ENCODE measurements around the gene ADGRG3.

ADGRG3 gene

DNA sequence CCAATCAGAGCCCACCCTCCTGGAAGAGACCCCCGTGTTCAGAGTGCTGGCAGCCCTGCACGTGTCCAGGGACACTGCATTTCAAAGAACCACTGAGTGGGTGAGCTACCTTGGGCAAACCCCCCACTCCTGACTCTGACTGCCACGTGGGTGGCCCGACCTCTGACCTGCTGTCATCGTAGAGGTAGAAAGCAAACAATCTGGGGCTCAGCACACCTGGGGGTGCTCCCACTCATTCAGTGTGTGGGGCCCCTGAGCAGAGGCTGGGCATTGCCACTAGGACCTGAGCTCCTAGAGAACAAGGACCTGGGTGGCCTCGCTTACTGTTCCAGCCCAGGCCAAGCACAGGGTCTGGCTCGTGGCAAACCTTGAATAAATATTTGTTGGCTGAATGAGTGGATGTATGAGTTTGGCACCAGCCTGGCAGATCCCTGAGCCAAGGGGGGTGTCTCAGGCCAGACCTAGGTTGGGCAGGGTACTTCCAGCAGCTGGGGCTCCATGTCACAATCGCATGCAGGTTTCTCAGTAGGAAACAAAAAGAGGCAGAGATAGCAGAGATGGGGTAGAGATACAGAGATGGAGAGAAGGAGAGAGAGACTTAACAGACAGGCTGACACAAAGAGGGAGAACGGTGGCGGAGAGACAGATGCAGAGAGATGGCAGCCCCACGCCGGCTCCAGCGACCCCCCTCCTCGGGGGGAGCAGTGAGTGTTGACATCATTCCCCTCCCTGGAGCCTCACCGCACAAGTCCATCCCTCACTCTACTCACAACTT lies 21.1 kb downstream of the ADGRG3 start:
- no peak overlapping the region for H3K4me3 ChIP-seq (ENCODE audit: low read depth, low read length)
- TF ChIP-seq, protein P1, sequence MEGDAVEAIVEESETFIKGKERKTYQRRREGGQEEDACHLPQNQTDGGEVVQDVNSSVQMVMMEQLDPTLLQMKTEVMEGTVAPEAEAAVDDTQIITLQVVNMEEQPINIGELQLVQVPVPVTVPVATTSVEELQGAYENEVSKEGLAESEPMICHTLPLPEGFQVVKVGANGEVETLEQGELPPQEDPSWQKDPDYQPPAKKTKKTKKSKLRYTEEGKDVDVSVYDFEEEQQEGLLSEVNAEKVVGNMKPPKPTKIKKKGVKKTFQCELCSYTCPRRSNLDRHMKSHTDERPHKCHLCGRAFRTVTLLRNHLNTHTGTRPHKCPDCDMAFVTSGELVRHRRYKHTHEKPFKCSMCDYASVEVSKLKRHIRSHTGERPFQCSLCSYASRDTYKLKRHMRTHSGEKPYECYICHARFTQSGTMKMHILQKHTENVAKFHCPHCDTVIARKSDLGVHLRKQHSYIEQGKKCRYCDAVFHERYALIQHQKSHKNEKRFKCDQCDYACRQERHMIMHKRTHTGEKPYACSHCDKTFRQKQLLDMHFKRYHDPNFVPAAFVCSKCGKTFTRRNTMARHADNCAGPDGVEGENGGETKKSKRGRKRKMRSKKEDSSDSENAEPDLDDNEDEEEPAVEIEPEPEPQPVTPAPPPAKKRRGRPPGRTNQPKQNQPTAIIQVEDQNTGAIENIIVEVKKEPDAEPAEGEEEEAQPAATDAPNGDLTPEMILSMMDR (IDR thresholded peaks at IDR 0.05; ENCODE audit: borderline replicate concordance, insufficient read depth, low read depth, low read length), result no peak

DNA sequence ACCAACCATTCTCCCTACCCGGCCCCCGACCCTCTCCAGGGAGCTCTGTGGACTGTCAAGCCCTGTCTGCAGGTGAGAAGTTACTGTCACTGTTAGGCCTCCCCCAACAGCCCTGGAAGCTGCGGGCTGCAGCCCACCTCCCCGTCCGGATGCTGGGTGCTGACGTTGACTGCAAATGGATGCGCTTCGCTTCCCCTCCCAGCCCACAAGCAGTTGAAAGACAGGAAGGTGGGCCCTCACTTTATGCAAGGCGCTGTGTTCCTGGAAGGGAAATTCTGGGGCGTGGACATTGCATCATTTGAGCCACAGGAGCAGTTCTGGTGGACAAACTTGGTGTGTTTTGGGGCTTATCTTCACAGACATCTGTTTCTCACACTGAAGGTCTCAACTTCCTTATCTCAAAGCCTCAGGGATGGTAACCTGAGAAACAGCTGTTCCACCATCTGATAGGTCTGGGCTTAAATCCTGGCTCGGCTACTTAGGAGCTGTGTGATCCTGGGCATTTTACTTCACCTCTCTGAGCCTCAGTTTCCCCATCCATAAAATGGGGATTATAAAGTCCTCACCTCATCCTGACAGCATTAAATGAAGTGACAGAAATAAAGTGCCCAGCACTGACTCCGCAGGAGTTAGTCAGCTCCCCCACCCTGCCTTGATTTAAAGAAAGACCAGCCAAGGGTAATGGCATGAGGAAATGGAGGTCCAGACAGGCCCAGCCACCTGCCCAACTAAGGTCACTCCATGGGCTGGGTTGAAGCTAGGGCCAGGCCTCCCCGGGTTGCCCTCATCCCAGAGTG lies 21.9 kb downstream of the ADGRG3 start:
- no peak overlapping the region for H3K4me3 ChIP-seq (ENCODE audit: low read depth, low read length)
- TF ChIP-seq, protein P1 (IDR thresholded peaks at IDR 0.05; ENCODE audit: borderline replicate concordance, insufficient read depth, low read depth, low read length), result no peak

DNA sequence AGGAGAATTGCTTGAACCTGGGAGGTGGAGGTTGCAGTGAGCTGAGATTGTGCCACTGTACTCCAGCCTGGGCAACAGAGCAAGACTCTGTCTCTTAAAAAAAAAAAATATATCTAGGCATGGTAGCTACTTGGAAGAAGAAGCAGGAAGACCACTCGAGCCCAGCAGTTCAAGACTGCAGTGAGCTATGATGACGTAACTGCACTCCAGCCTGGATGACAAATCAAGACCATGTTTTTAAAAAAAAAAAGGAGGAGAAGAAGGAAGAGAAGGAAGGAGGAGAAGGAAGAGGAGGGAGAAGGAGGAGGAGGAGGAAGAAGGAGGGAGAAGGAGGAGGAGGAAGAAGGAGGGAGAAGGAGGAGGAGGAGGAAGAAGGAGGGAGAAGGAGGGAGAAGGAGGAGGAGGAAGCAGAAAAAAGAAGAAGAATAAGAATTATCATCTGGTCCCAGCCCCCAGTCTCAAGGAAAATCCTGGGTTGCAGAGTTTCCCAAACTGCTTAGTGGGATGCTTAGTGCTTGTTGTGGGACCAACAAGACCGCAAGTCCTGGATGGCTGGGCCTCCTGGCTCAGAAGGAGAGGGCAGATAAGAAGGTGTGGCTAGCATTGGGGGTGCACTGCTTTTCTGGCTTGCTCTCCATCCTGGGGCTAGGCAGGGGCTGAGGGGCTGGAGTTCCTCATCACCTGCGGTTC lies 22.8 kb downstream of the ADGRG3 start:
- TF ChIP-seq, protein P1 (IDR thresholded peaks at IDR 0.05; ENCODE audit: borderline replicate concordance, insufficient read depth, low read depth, low read length), result no peak
- no peak overlapping the region for H3K4me3 ChIP-seq (ENCODE audit: low read depth, low read length)

DNA sequence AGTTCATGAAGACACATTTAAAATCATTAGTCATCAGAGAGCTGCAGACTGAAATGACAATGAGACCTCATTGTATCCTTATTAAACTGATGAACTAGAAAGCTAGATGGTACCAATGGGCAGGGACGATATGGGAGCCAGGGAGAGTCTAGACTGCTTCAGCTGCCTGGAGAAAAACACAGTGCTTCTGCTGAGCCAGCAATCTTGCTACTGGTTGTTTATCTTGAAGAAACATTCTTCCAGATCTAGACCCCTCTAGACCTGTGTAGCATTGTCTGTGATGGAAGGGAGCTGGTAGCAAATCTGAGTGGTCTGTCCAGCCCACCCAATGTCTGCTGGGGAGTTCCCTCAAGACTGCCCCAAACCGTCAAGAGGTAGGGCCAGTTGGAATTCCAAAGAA lies 24.5 kb downstream of the ADGRG3 start:
- H3K4me3 ChIP-seq (ENCODE audit: low read depth, low read length), result no peak overlapping the region
- TF ChIP-seq, protein P1 (IDR thresholded peaks at IDR 0.05; ENCODE audit: borderline replicate concordance, insufficient read depth, low read depth, low read length), result no peak

DNA sequence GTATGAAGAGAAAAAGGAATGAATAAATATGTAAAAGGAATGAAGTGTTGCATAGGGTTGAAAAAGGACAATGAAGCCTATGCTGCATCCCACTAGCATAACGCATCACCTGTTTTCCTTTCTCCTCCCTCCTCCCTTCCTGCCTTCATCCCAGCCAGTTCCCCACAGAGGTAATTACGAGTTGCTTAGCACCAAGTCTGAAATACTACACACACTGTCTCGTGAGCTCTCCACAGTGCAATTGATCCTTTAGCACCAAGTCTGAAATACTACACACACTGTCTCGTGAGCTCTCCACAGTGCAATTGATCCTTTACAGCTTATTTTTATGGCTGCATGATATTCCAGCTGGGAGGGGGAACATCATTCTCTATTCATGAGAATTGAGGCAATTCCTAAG lies 25.4 kb downstream of the ADGRG3 start:
- TF ChIP-seq, protein P1 (IDR thresholded peaks at IDR 0.05; ENCODE audit: borderline replicate concordance, insufficient read depth, low read depth, low read length), result no peak
- H3K4me3 ChIP-seq (ENCODE audit: low read depth, low read length), result no peak overlapping the region

DNA sequence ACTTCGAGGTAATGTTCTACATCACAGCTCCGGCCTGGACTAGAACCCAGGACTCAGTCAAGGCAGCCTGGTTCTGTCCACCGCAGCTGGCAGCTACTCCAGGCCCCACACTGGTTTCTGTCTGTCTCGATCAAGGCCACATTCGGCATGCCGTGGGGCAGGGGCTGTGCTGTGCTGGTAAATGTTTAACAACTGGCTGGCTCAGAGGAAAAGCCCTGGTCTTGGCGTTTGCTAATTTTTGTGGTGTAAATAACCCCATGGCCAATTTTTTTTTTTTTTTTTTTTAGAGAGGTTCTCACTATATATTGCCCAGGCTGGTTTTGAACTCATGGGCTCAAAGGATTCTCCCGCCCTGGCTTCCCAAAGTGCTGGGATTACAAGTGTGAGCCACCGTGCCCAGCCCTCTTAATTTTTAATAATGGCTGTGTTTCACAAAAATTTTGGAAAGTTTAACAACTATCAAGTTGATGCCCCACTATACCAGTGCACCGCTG lies 26.2 kb downstream of the ADGRG3 start:
- TF ChIP-seq, protein P1 (IDR thresholded peaks at IDR 0.05; ENCODE audit: borderline replicate concordance, insufficient read depth, low read depth, low read length), result no peak
- no peak overlapping the region for H3K4me3 ChIP-seq (ENCODE audit: low read depth, low read length)
